Fibroblast of mammary gland (primary cell): ENCODE results near the gene NFKB1.

Experiments used
- DNase-seq: peaks from one replicate; pipeline ENCODE4 v3.0.0-alpha.2; 2010; ENCODE audit warnings: low read depth
- H3K4me3 ChIP-seq: 2 replicates; pipeline ENCODE4 v1.5.1; 2011; ENCODE audit warnings: low read depth, mild to moderate bottlenecking, low read length, moderate library complexity; ENCODE audit not compliant: control insufficient read depth
- CTCF ChIP-seq: conservative IDR thresholded peaks from 2 replicates; pipeline ENCODE4 v1.5.1; 2011; ENCODE audit warnings: low read depth, low read length, inconsistent platforms; ENCODE audit not compliant: control insufficient read depth, insufficient read depth

The NFKB1 gene

GRCh38 chr4:102575369-102576129, 74.4 kb downstream of the NFKB1 start:
- no peak for TF ChIP-seq CTCF
- DNase-seq = no peak
- no peak overlapping the region for H3K4me3 ChIP-seq

DNA sequence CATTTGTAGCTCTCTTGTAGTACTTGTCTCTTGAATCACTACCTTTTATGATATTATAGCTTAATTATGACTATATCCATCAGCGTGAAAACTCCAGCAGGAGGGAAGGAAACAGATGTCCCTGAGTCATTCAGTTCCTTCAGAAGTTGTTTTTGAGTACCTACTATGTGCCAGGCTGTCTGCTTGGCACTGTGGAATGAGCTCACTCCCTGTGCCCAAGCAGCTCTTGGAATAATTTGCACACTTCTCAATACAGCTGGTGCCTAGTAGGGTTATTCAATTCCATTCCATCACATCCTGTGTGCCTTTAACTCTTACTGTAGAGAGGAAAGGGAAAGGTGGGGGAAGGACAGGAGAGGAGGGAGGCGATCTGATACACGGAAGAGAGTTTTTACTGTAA, 77.1 kb downstream of the NFKB1 start:
- H3K4me3 ChIP-seq = no peak overlapping the region
- DNase-seq = no peak
- no peak for TF ChIP-seq CTCF

DNA sequence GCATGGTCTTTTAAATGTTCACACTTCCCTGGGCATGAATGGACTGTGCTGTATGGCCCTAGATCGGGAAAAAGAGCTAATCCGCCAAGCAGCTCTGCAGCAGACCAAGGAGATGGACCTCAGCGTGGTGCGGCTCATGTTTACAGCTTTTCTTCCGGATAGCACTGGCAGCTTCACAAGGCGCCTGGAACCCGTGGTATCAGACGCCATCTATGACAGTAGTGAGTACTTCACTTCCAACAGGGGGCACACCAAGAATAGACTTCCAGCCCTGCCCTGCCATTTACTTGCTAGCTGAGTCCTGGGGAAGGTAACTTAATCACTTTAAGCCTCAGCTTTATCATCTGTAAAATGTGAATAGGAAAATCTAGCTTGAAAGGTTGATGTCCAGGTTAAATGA, 77.7 kb downstream of the NFKB1 start:
- DNase-seq = no peak
- no peak overlapping the region for H3K4me3 ChIP-seq
- TF ChIP-seq CTCF = no peak

DNA sequence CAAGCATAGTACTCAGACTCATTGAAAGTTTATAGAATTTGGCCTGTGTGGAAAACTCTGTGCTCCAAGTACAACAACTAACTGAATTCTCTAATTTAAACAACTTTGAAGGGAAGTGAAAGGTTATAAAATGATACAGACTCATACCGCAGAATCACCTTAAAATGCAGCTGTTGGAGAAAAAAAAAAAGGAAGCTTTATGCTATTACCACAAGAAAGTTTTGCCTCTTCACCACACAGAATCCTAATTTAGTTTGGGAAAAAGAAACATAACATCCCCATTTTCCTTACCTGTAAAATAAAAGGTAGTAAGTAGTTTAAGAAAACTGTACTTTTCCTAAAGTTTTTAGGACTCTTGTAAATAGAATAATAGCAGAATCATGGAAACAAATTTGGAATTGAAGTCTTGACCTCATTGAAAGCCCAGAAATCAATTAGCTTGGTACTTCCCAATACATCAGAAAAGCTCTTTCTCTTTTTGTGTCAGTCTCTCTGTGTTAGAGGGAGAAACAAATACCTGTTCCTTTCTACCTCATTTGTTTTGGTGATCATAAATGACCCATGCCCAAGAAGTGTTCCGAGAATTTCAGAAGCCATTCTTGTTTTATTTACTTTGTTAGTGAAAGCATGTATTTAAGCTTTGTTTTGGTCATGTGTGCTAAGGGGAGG, 78.8 kb downstream of the NFKB1 start:
- H3K4me3 ChIP-seq = no peak overlapping the region
- DNase-seq = no peak
- no peak for TF ChIP-seq CTCF

DNA sequence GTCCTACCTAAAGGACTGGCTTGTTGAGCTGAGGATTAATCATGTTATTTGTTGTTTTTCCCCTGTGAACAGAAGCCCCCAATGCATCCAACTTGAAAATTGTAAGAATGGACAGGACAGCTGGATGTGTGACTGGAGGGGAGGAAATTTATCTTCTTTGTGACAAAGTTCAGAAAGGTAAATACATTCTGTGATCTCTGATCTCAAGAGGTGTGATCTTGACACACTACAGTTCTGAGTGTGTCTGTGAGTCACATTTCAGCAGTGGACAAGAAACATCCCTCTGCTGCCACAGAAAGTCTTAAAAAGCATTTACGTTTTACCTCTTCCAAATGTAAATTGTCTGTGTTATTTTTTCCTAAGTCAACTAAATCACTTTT, 79.3 kb downstream of the NFKB1 start:
- H3K4me3 ChIP-seq = no peak overlapping the region
- no peak for TF ChIP-seq CTCF
- no peak for DNase-seq

GRCh38 chr4:102584091-102584490, 82.9 kb downstream of the NFKB1 start:
- no peak for TF ChIP-seq CTCF
- DNase-seq = no peak
- H3K4me3 ChIP-seq = no peak overlapping the region
